ENCODE results near the gene PDGFD.

PDGFD gene

DNA sequence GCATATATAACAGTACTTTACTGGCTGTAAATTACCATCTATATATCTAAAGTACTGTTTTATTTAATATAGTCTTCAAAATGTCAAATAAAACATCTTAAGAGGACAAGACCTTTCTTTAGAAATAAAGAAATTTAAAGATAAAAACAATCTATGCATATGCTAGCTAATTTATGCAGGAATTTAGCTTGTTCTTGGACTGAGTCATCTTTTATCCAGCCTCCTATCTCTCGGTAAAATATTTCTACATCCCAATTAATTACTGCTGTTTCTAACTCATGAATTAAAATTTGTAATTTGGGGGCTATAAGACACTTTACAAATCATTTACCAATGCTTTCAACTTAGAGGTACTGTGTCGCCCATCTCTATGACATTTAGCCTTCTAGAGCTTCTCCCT, 200.3 kb downstream of the PDGFD start:
- H3K4me3 ChIP-seq (replicated peaks in 1 of 2; ENCODE audit: low read depth in 2 of 2, low read length in 2 of 2): no peak overlapping the region
- no peak for DNase-seq (ENCODE audit: low read depth in 2 of 2)
- TF ChIP-seq, protein P1, sequence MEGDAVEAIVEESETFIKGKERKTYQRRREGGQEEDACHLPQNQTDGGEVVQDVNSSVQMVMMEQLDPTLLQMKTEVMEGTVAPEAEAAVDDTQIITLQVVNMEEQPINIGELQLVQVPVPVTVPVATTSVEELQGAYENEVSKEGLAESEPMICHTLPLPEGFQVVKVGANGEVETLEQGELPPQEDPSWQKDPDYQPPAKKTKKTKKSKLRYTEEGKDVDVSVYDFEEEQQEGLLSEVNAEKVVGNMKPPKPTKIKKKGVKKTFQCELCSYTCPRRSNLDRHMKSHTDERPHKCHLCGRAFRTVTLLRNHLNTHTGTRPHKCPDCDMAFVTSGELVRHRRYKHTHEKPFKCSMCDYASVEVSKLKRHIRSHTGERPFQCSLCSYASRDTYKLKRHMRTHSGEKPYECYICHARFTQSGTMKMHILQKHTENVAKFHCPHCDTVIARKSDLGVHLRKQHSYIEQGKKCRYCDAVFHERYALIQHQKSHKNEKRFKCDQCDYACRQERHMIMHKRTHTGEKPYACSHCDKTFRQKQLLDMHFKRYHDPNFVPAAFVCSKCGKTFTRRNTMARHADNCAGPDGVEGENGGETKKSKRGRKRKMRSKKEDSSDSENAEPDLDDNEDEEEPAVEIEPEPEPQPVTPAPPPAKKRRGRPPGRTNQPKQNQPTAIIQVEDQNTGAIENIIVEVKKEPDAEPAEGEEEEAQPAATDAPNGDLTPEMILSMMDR (IDR thresholded peaks at IDR 0.05; ENCODE audit: low read depth, low read length): no peak

DNA sequence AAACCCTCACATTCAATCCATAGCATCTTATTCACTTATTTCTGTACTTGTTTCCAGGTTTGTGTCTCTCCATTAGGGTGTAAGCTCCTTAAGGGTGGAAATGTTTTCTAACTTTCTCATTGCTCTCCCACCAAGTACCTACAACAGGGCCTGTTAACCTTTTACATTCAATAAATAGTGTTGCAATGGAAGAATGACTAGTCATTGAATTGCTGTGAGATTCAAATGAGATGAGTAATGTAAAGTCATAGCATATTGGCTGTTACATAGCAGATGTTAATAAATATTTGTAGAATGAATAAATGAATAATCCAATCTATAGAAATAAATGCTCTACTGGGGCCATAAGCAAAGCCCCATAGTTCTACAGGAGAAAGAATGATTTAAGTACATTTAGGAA, 202.9 kb downstream of the PDGFD start:
- H3K4me3 ChIP-seq (replicated peaks in 1 of 2; ENCODE audit: low read depth in 2 of 2, low read length in 2 of 2): no peak overlapping the region
- TF ChIP-seq, protein P1 (IDR thresholded peaks at IDR 0.05; ENCODE audit: low read depth, low read length): no peak
- peak in 1 of 2 donors; percentile 59 for DNase-seq (ENCODE audit: low read depth in 2 of 2)

DNA sequence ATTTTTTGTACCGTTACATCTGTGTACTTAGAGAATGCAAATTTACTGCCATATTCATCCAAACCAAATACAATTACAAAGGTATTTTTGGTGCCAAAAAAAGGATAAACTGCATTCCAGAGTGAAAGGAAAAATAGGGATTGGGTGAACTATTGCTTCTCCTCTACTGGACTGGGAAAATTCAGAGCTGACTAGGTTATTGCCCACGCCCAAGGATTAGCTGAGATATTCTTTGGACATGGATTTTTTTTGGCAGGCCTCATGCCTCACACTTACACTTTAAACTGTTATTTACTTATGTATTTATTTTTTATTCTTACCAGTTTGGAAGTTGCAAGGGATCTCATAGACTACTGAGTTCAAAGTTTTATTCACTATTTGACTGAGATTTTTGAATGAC, 203.8 kb downstream of the PDGFD start:
- TF ChIP-seq, protein P1 (IDR thresholded peaks at IDR 0.05; ENCODE audit: low read depth, low read length): no peak
- no peak for DNase-seq (ENCODE audit: low read depth in 2 of 2)
- no peak overlapping the region for H3K4me3 ChIP-seq (replicated peaks in 1 of 2; ENCODE audit: low read depth in 2 of 2, low read length in 2 of 2)

DNA sequence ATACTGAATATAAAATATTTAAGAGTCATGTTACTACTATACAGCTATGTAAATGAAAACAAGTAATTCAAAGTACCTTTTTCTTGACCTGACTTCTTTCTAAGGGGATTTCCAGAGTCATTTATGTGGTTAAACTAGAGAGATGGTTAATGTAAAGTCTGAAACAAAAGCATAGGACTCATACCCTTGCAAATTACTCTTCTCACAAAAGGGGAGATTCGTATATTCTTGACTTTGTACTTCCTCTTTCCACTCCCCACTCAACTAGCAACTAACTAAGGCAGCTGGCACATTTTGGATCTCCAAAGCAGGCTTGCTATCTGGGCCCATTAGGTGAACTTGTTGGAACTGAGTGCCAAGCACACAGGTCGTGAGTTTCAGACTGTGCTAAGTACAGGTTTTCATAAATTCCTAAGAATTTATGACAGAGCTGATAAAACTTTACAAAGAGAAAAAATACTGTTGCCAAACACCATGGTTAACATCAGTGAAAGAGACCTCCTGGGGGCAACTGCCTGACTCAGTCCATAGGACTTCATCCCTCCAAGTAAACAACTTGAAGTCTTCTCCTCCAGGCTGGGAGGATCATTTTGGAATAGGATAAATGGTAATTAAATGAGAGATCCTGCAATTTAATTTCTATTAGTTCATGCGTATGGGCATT, 204.5 kb downstream of the PDGFD start:
- DNase-seq (ENCODE audit: low read depth in 2 of 2): peak; percentile 20 to 48
- TF ChIP-seq, protein P1 (IDR thresholded peaks at IDR 0.05; ENCODE audit: low read depth, low read length): no peak
- H3K4me3 ChIP-seq (replicated peaks in 1 of 2; ENCODE audit: low read depth in 2 of 2, low read length in 2 of 2): no peak overlapping the region

DNA sequence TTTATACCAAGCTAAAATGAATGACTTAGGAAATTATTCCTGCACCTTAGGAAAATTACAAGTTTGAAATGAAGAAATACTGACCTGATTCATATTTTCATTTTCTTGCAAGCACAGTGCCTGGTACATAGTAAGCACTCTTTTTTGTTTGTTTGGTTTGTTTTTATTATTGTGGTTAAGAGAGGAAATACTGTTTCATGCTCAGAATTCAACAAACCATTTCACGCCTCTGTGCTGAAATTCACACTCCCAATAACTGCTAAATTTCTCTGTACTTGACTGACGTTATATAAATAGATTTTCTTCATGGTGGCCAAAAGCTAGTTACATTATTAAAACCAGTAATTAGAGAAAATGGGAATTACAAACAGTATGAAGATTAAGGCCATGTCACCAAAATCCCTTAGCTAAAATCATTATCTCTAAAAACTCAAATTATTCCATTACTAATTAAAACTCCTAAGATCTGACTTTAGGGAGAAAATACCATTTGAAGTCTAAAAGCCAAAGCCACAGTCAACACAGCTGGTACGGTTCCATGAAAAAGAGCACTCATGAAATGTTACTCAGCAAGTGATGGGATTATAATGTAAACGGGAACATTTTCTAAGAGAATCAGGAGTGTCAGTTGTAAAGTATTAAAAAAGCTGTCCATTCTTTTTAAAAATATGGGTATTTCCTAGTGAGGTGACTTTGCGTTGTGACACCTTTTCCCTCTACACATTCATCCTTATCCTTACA, 205.3 kb downstream of the PDGFD start:
- no peak overlapping the region for H3K4me3 ChIP-seq (replicated peaks in 1 of 2; ENCODE audit: low read depth in 2 of 2, low read length in 2 of 2)
- TF ChIP-seq, protein P1 (IDR thresholded peaks at IDR 0.05; ENCODE audit: low read depth, low read length): no peak
- DNase-seq (ENCODE audit: low read depth in 2 of 2): no peak

DNA sequence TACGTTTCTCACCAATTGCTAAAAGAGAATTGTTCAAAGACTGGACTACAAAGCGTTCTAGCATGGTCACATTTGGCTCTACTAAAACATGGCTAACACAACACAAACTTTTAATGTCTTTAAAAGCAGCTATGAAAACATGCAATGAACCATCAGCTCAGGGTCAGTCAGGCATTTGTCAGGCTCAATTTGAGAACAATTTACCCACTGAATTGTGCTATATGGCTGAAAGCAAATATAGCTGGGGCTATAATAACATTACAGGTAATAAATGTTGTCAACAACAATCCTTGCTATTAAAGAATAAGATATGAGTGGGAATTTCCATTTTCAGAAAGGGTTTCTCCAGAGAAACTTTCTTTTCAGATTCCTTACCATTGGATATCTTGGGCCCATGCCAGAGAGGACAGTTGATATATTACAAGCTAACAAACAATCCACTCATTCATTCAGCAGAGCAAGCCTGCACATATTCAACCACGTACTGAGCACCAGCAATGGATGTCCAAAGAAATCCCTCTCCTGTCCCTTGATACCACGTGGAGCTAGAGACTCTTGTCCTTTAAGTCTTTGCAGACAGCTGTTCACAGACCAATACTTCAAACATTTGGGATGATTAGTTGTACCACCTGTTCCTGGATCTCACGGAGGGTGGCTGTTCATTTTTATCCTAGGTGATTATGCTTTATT, 210.0 kb downstream of the PDGFD start:
- no peak overlapping the region for H3K4me3 ChIP-seq (replicated peaks in 1 of 2; ENCODE audit: low read depth in 2 of 2, low read length in 2 of 2)
- TF ChIP-seq, protein P1 (IDR thresholded peaks at IDR 0.05; ENCODE audit: low read depth, low read length): no peak
- no peak for DNase-seq (ENCODE audit: low read depth in 2 of 2)

Data from cardiac fibroblast (primary cell).